Tibial artery (tissue), 4 donors: ENCODE measurements around the gene ADCY9.

ENCODE experiments used
- DNase-seq, 2 donors: peaks; one replicate each; pipeline ENCODE4 v3.0.0-alpha.2; 2019
- H3K27ac ChIP-seq, 2 donors: fragments of 200-600 bp; sonication (generic) in 1 of 2; 1 replicate in 1 of 2; 2 replicates in 1 of 2; pipeline ENCODE4 v1.5.1; 2018 to 2019; ENCODE audit warnings: mild to moderate bottlenecking in 1 of 2
- H3K27me3 ChIP-seq, 2 donors: fragments of 200-600 bp; sonication (generic) in 1 of 2; one replicate each; pipeline versions ENCODE4 v1.5.1 to v1.6.0; 2016 to 2019
- H3K36me3 ChIP-seq, 3 donors: fragments of 200-600 bp; sonication (generic) in 2 of 3; one replicate each; pipeline ENCODE4 v1.5.1; 2016 to 2019; ENCODE audit warnings: mild to moderate bottlenecking in 2 of 3
- H3K4me1 ChIP-seq, 4 donors: fragments of 200-600 bp; sonication (generic) in 2 of 4; 1 replicate in 3 of 4; 2 replicates in 1 of 4; pipeline ENCODE4 v1.5.1; 2016 to 2019
- H3K4me3 ChIP-seq, 2 donors: fragments of 200-600 bp; sonication (generic) in 1 of 2; 1 replicate in 1 of 2; 2 replicates in 1 of 2; pipeline ENCODE4 v1.5.1; 2018 to 2019; ENCODE audit warnings: mild to moderate bottlenecking in 2 of 2
- H3K9me3 ChIP-seq, 3 donors: fragments of 200-600 bp; sonication (generic) in 1 of 3; one replicate each; pipeline ENCODE4 v1.5.1; 2016 to 2019
- intact Hi-C: fragments of 100-400 bp; cut with DNase I; formaldehyde crosslinking; loops from one replicate; pipeline ENCODE4 v1.15.0; 2023; ENCODE audit warnings: low total_unique reads
- TF ChIP-seq, protein P1 (sequence below), 2 experiments: fragments of 200-600 bp in 1 of 2; fragments of 450-650 bp in 1 of 2; IDR thresholded peaks; one replicate each; pipeline ENCODE4 v1.5.1; 2017 to 2019; ENCODE audit warnings: antibody characterized with exemption in 2 of 2, mild to moderate bottlenecking in 1 of 2, moderate library complexity in 1 of 2

Gene ADCY9

DNA sequence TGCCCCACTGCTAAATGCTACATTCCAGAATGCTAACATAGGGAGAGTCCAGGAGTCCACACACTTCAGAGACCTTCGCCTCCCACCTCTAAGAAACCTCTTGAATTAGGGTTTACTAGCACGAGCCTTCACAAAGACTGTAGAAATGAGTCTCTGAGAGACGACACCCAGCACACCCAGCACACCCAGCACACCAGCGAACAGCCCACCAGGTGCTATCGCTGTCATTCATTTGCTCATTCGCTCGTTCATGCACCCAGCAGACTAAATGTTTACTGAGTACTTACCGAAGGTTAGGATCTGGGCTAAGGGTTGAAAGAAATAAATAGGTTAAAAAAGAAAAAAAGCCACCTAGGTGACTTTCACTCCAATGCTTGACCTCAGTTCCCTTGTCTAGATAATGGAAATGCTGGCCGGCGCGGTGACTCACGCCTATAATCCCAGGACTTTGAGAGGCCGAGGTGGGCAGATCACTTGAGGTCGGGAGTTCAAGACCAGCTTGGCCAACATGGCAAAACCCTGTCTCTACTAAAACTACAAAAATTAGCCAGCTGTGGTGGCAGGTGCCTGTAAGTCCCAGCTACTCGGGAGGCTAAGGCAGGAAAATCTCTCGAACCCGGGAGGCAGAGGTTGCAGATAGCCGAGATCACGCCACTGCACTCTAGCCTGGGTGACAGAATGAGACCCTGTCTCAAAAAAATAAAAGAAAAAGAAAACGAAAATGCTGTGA is 100.8 kb downstream of the ADCY9 start:
- Histone ChIP-seq H3K4me1 (peaks cover 0 to 38% (median 14%) of the 10 kb centered on the region in 4 donors), H3K9me3 (no peaks in the 10 kb centered on the region), H3K36me3 (no peaks in the 10 kb centered on the region), H3K27ac (peak overlapping the region in 1 of 2 donors; percentile 34), H3K4me3 (no peak overlapping the region), H3K27me3 (no peaks in the 10 kb centered on the region)
- TF ChIP-seq, protein P1, sequence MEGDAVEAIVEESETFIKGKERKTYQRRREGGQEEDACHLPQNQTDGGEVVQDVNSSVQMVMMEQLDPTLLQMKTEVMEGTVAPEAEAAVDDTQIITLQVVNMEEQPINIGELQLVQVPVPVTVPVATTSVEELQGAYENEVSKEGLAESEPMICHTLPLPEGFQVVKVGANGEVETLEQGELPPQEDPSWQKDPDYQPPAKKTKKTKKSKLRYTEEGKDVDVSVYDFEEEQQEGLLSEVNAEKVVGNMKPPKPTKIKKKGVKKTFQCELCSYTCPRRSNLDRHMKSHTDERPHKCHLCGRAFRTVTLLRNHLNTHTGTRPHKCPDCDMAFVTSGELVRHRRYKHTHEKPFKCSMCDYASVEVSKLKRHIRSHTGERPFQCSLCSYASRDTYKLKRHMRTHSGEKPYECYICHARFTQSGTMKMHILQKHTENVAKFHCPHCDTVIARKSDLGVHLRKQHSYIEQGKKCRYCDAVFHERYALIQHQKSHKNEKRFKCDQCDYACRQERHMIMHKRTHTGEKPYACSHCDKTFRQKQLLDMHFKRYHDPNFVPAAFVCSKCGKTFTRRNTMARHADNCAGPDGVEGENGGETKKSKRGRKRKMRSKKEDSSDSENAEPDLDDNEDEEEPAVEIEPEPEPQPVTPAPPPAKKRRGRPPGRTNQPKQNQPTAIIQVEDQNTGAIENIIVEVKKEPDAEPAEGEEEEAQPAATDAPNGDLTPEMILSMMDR (IDR thresholded peaks at IDR 0.05): no peak
- DNase-seq: no peak
- intact Hi-C loops: loop anchor here (10.0 kb wide), 1 partner anchor 99 kb away; the partner anchor contains the start of gene ADCY9

DNA sequence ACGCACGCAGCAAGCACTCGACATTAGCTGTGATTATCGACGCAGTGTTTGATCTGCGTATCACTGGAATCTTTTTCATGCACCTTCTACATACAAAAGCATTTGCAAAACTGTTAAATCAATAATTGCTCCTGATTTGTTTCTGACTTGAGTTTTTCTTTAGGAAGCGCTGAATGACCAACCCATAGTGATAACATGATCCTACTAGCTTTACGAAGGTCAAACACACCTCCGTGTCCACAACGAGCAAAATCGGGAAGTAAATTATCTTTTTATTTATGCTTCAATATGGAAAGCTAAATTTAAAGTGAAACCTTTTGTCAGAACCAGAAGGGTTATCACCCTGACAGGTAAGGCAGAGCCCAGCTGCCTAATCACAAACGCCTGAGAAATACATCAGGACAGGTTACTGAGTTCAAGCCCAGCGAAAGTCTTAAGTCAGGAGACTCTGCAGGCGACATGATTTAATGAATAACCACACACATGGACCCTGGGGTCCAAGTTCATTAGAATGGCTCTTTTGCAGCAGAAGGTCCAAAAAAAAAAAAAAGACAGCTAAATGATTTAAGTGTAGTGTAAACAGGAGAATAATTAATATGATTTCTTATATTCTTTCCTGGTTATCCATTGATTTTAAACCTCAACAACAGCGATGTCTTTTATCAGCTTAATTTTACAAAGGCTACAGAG is 104.2 kb downstream of the ADCY9 start:
- intact Hi-C loops: loop anchor here (10.0 kb wide), 1 partner anchor 103 kb away; the partner anchor contains the start of gene ADCY9
- peaks cover 0 to 21% (median 6%) of the 10 kb centered on the region in 4 donors for H3K4me1 ChIP-seq
- H3K4me3 ChIP-seq: no peak overlapping the region
- H3K27ac ChIP-seq: no peak overlapping the region
- no peaks in the 10 kb centered on the region for H3K36me3 ChIP-seq
- DNase-seq: no peak
- TF ChIP-seq, protein P1 (IDR thresholded peaks at IDR 0.05): no peak
- H3K9me3 ChIP-seq: no peaks in the 10 kb centered on the region
- no peaks in the 10 kb centered on the region for H3K27me3 ChIP-seq

DNA sequence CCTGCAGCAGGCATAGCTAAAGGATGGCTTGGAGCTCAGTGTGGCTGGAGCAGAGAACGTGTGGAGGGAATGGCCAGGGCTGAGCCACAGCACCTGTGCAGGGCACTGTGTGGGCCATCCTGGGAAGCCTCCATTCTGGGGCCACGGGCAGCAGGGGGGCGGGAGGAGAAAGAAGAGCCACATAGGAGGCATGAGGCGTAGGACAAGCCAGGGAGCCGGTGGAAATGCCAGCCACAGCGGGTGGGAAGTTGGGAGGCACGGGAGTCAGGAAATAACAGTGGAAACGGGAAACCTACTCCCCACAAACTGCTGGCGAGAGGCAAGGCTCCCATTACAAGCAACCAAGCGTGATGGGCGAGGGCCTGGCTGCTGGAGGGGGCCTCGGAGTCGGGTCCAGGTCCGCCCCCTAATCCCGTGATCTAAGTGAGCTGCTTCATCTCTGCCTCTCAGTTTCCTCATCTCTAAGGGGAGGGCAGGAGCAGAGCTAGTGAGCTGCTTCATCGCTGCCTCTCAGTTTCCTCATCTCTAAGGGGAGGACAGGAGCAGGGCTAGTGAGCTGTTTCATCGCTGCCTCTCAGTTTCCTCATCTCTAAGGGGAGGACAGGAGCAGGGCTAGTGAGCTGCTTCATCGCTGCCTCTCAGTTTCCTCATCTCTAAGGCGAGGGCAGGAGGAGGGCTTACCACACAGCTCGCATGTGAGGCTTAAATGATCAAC is 104.9 kb downstream of the ADCY9 start:
- no peaks in the 10 kb centered on the region for H3K27me3 ChIP-seq
- DNase-seq: no peak
- H3K9me3 ChIP-seq: no peaks in the 10 kb centered on the region
- no peak overlapping the region for H3K27ac ChIP-seq
- intact Hi-C loops: loop anchor here (10.0 kb wide), 1 partner anchor 103 kb away; the partner anchor contains the start of gene ADCY9
- TF ChIP-seq, protein P1 (IDR thresholded peaks at IDR 0.05): no peak
- no peak overlapping the region for H3K4me3 ChIP-seq
- peaks cover 0 to 21% (median 6%) of the 10 kb centered on the region in 4 donors for H3K4me1 ChIP-seq
- peaks cover 0 to 3% (median 0%) of the 10 kb centered on the region in 3 donors for H3K36me3 ChIP-seq

DNA sequence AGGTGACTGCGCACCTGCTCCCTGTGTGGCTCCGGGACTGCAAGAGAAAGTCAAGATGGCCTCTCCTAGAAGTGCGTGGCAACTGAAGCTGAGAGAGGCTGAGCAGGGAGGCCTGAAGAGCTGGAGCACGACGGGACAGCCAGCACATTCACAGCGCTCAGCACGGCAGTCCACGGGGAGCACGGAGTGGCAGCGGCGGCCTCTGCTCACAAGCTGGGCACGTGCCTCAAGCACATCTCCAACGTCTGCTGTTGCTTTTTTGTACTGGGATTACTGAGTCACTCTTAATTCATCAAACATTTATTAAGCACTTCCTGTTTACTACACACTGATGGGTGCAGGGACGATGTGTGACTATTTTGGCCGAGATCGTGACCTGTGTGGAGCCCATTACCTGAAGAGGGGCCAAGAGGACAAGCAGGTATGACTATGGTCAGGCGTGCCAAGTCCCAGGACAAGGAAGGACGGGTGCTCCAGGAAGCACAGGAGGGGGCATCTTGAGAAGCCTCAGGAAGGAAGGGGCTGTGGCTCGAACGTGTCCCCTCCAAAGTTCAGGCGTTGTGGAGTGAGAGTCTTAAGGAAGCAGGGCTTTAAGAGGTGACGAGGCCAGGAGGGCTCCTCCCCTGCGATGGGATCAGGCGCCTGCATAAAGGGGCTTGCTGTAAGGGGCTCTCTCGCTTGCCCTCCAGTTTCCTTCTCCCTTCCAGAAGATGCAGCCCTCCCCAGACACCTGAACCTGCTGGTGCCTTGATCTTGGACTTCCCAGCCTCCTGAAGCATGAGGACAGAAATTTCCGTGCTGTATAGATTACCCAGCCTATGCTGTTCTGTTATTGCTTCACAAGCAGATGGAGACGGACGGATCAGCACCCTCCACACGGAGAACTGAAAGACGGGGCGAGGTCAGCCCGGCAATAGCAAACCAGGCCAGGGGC is 105.8 kb downstream of the ADCY9 start:
- no peak for DNase-seq
- H3K9me3 ChIP-seq: no peaks in the 10 kb centered on the region
- no peak overlapping the region for H3K27ac ChIP-seq
- no peak overlapping the region for H3K4me3 ChIP-seq
- H3K36me3 ChIP-seq: peaks cover 0 to 7% (median 6%) of the 10 kb centered on the region in 3 donors
- intact Hi-C loops: loop anchor here (10.0 kb wide), 1 partner anchor 104 kb away; the partner anchor contains the start of gene ADCY9
- TF ChIP-seq, protein P1 (IDR thresholded peaks at IDR 0.05): no peak
- H3K27me3 ChIP-seq: no peaks in the 10 kb centered on the region
- H3K4me1 ChIP-seq: peaks cover 0 to 21% (median 6%) of the 10 kb centered on the region in 4 donors
